Spleen (tissue), 7 donors: Measurements from ENCODE around the gene MMS22L.

ENCODE experiments used
- CTCF ChIP-seq, 11 experiments: fragments of 200-600 bp in 7 of 11; fragments of 450-650 bp in 4 of 11; sonication (generic) in 4 of 11; IDR thresholded peaks in 8 of 11; conservative IDR thresholded peaks in 3 of 11; 1 replicate in 7 of 11; 2 replicates in 4 of 11; pipeline versions ENCODE4 v1.4.0 to v1.8.0; 2016 to 2021; ENCODE audit warnings: antibody characterized with exemption in 11 of 11, inconsistent platforms in 4 of 11, mild to moderate bottlenecking in 1 of 11
- POLR2A ChIP-seq, 3 donors: fragments of 450-650 bp; IDR thresholded peaks; one replicate each; pipeline ENCODE4 v1.5.1; 2017; ENCODE audit warnings: antibody characterized with exemption in 3 of 3, mild to moderate bottlenecking in 1 of 3
- POLR2AphosphoS5 ChIP-seq, 3 donors: sonication (generic); formaldehyde crosslinking; IDR thresholded peaks; one replicate each; pipeline ENCODE4 v1.5.1; 2017; ENCODE audit warnings: antibody characterized with exemption in 3 of 3
- donor health status: DM: no; HTN: no; CAD: no; lungs with moderate emphysema.
- donor health status: DM: no; HTN: no; CAD: no.
- donor health status: DM: no; HTN: no; CAD: no.

DNA sequence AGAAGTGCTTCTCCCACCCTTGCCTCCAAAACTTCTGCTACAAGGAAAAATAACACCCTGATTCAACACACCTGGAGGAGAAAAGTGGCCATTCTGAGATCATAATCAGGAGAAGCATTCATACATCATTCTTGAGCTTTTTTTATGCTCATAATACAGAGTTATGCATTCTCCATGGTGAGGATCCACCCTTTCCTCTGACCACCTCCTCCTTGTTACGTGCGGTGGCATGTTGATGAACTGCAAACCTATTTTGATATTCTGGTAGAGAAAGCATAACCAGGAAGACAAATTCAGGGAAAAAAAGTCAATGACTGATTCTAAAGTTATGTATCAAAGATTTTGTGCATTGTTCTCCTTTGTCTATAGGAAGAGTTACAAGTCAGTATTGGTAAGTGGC, 188.6 kb downstream of the MMS22L start:
- TF ChIP-seq POLR2AphosphoS5 (IDR thresholded peaks at IDR 0.05), result no peak
- TF ChIP-seq CTCF (IDR thresholded peaks at IDR 0.05 in 8 of 11, conservative IDR thresholded peaks at IDR 0.05 in 3 of 11), result no peak
- no peak for TF ChIP-seq POLR2A (IDR thresholded peaks at IDR 0.05)
